KMS-11 (cell line): Measurements from ENCODE around the gene COL5A1.

Experiments
- H2AFZ ChIP-seq: fragments of 200-600 bp; sonication (generic); 2 replicates; pipeline ENCODE4 v1.6.1; 2016; ENCODE audit warnings: antibody characterized with exemption, mixed run types, low read depth
- H3K27ac ChIP-seq: fragments of 200-600 bp; sonication (generic); 2 replicates; pipeline ENCODE4 v1.6.1; 2016; ENCODE audit warnings: mild to moderate bottlenecking, mixed run types
- H3K27me3 ChIP-seq: fragments of 200-600 bp; sonication (generic); 2 replicates; pipeline ENCODE4 v1.6.1; 2017; ENCODE audit warnings: mild to moderate bottlenecking, low read depth, mixed run types, moderate library complexity; ENCODE audit not compliant: insufficient read depth
- H3K36me3 ChIP-seq: fragments of 200-600 bp; sonication (generic); 2 replicates; pipeline ENCODE4 v1.6.1; 2017; ENCODE audit warnings: mild to moderate bottlenecking, mixed run types; ENCODE audit not compliant: insufficient read depth
- H3K4me1 ChIP-seq: fragments of 200-600 bp; sonication (generic); 2 replicates; pipeline ENCODE4 v1.6.1; 2016; ENCODE audit warnings: mild to moderate bottlenecking, low read depth, mixed run types; ENCODE audit not compliant: poor library complexity, severe bottlenecking
- H3K4me2 ChIP-seq: fragments of 200-600 bp; sonication (generic); 2 replicates; pipeline ENCODE4 v1.7.0; 2016; ENCODE audit warnings: mild to moderate bottlenecking, mixed run types
- H3K4me3 ChIP-seq: fragments of 200-600 bp; sonication (generic); IDR thresholded peaks from 2 replicates; pipeline ENCODE4 v1.6.1; 2017; ENCODE audit warnings: low read depth, low read length, mixed read lengths; ENCODE audit not compliant: insufficient read depth
- H3K79me2 ChIP-seq: fragments of 200-600 bp; sonication (generic); 2 replicates; pipeline ENCODE4 v1.6.1; 2016; ENCODE audit warnings: low read depth, mixed run types; ENCODE audit not compliant: insufficient read depth
- H3K9ac ChIP-seq: fragments of 200-600 bp; sonication (generic); 2 replicates; pipeline ENCODE4 v1.6.1; 2016; ENCODE audit warnings: mild to moderate bottlenecking, mixed run types
- H4K20me1 ChIP-seq: fragments of 200-600 bp; sonication (generic); 2 replicates; pipeline ENCODE4 v1.6.1; 2016; ENCODE audit warnings: mild to moderate bottlenecking, mixed run types; ENCODE audit not compliant: insufficient read depth
- CTCF ChIP-seq: fragments of 200-600 bp; sonication (generic); conservative IDR thresholded peaks from 2 replicates; pipeline ENCODE4 v1.6.1; 2017; ENCODE audit warnings: low read depth, mild to moderate bottlenecking, antibody characterized with exemption, low read length, moderate library complexity, mixed read lengths

COL5A1 gene

GRCh38 chr9:134846699-134847098 is 205.1 kb downstream of the COL5A1 start:
- H3K4me3 ChIP-seq = no peak overlapping the region
- H3K36me3 ChIP-seq = no peaks in the 10 kb centered on the region
- no peak for TF ChIP-seq CTCF
- H2AFZ ChIP-seq = no peak overlapping the region
- H3K4me1 ChIP-seq = no peaks in the 10 kb centered on the region
- no peak overlapping the region for H3K4me2 ChIP-seq
- peaks cover 23% of the 10 kb centered on the region; the same call in 1 of the 2 replicates for H3K27me3 ChIP-seq
- no peak overlapping the region for H3K9ac ChIP-seq
- no peak overlapping the region for H3K27ac ChIP-seq
- H3K79me2 ChIP-seq = no peaks in the 10 kb centered on the region
- H4K20me1 ChIP-seq = no peaks in the 10 kb centered on the region

- peaks cover 23% of the 10 kb centered on the region; the same call in 1 of the 2 replicates for H3K27me3 ChIP-seq
- H3K36me3 ChIP-seq = no peaks in the 10 kb centered on the region
- no peak for TF ChIP-seq CTCF
- no peak overlapping the region for H3K4me2 ChIP-seq
- no peaks in the 10 kb centered on the region for H4K20me1 ChIP-seq
- H3K79me2 ChIP-seq = no peaks in the 10 kb centered on the region
- H3K4me3 ChIP-seq = no peak overlapping the region
- H3K27ac ChIP-seq = no peak overlapping the region
- no peak overlapping the region for H3K9ac ChIP-seq
- H2AFZ ChIP-seq = no peak overlapping the region
- no peaks in the 10 kb centered on the region for H3K4me1 ChIP-seq
Measured at GRCh38 chr9:134847138-134847537, 205.5 kb downstream of the COL5A1 start.

- Histone ChIP-seq H3K27ac (no peak overlapping the region), H3K79me2 (no peaks in the 10 kb centered on the region), H3K4me2 (no peak overlapping the region), H3K4me3 (no peak overlapping the region), H2AFZ (no peak overlapping the region), H3K9ac (no peak overlapping the region), H4K20me1 (no peaks in the 10 kb centered on the region), H3K4me1 (no peaks in the 10 kb centered on the region), H3K36me3 (no peaks in the 10 kb centered on the region), H3K27me3 (peaks cover 22% of the 10 kb centered on the region; the same call in 1 of the 2 replicates)
- no peak for TF ChIP-seq CTCF
Measured at GRCh38 chr9:134847752-134848432, 206.3 kb downstream of the COL5A1 start.

- H3K4me2 ChIP-seq = no peak overlapping the region
- H3K4me1 ChIP-seq = no peaks in the 10 kb centered on the region
- no peak overlapping the region for H2AFZ ChIP-seq
- H3K79me2 ChIP-seq = no peaks in the 10 kb centered on the region
- H3K36me3 ChIP-seq = no peaks in the 10 kb centered on the region
- no peak overlapping the region for H3K4me3 ChIP-seq
- H3K27ac ChIP-seq = no peak overlapping the region
- H4K20me1 ChIP-seq = no peaks in the 10 kb centered on the region
- H3K9ac ChIP-seq = no peak overlapping the region
- TF ChIP-seq CTCF = no peak
- H3K27me3 ChIP-seq = peaks cover 17% of the 10 kb centered on the region; the same call in 1 of the 2 replicates
Measured at GRCh38 chr9:134848504-134848903, 206.9 kb downstream of the COL5A1 start.
